ENCODE measurements around the gene NOL8.

The NOL8 gene

GRCh38 chr9:92325269-92325990 lies at the start of gene NOL8, which contains the start of gene CENPP:
Gene NOL8, minus strand, starts transcription at chr9:92325350. Its CDS starts 1,189 bp downstream, at chr9:92324161.
Gene CENPP, plus strand, starts transcription at chr9:92325953.
- peak; percentile 87 for DNase-seq

- DNase-seq: no peak
Measured at GRCh38 chr9:92373167-92373566, 48.0 kb upstream of the NOL8 start.

GRCh38 chr9:92369075-92369474 lies 43.9 kb upstream of the NOL8 start:
- DNase-seq: no peak

- DNase-seq: no peak
Measured at GRCh38 chr9:92360083-92360482, 34.9 kb upstream of the NOL8 start.

- DNase-seq: no peak
Measured at GRCh38 chr9:92359394-92359995, 34.3 kb upstream of the NOL8 start.

- DNase-seq: no peak
Measured at GRCh38 chr9:92353051-92353450, 27.9 kb upstream of the NOL8 start.

GRCh38 chr9:92350740-92351133 lies 25.6 kb upstream of the NOL8 start:
- DNase-seq: no peak

GRCh38 chr9:92349771-92350739 lies 24.9 kb upstream of the NOL8 start:
- DNase-seq: no peak

GRCh38 chr9:92345582-92345981 lies 20.4 kb upstream of the NOL8 start:
- DNase-seq: no peak

GRCh38 chr9:92342825-92343488 lies 17.8 kb upstream of the NOL8 start:
- no peak for DNase-seq

GRCh38 chr9:92341578-92341977 lies 16.4 kb upstream of the NOL8 start:
- DNase-seq: no peak

- DNase-seq: no peak
Measured at GRCh38 chr9:92333282-92333634, 8.1 kb upstream of the NOL8 start.

GRCh38 chr9:92332577-92333281 lies 7.6 kb upstream of the NOL8 start:
- no peak for DNase-seq

- DNase-seq: no peak
Measured at GRCh38 chr9:92328225-92328624, 3.1 kb upstream of the NOL8 start.

- no peak for DNase-seq
Measured at GRCh38 chr9:92327283-92327850, 2.2 kb upstream of the NOL8 start.

- no peak for DNase-seq
Measured at GRCh38 chr9:92325991-92326500, 896 bp upstream of the NOL8 start.

GRCh38 chr9:92324889-92325268 lies 271 bp downstream of the NOL8 start:
- DNase-seq: no peak

- DNase-seq: no peak
Measured at GRCh38 chr9:92324431-92324830, 719 bp downstream of the NOL8 start.

GRCh38 chr9:92315456-92315855 lies 9.7 kb downstream of the NOL8 start:
- DNase-seq: no peak

- DNase-seq: no peak
Measured at GRCh38 chr9:92313624-92314012, 11.5 kb downstream of the NOL8 start.

- no peak for DNase-seq
Measured at GRCh38 chr9:92312887-92313623, 12.1 kb downstream of the NOL8 start.
